B cell (primary cell): Measurements from ENCODE around the gene PGPEP1. TPM values are rescaled to one million over a fixed set of nuclear protein-coding genes. Genes with fewer than 3 reads are reported as not detected.

ENCODE experiments used
- ATAC-seq: fragments of 200-7000 bp; cut with Tn5 transposase; one replicate; pipeline ENCODE4 v1.10.0; 2021; ENCODE audit warnings: low read depth, mild to moderate bottlenecking, moderate number of reproducible peaks, moderate library complexity
- CTCF ChIA-PET: fragments of 350-600 bp; sonication (Branson Sonifier 250); formaldehyde crosslinking; loops from one replicate; lab custom pipeline; 2021; ENCODE audit warnings: antibody characterized with exemption, inconsistent platforms; lab: Charles Lee
- POLR2A ChIA-PET: fragments of 350-600 bp; sonication (Branson Sonifier 250); formaldehyde crosslinking; loops from one replicate; lab custom pipeline; 2021; ENCODE audit warnings: antibody characterized with exemption; lab: Charles Lee
- DNase-seq: peaks from one replicate; pipeline ENCODE4 v3.0.0; 2013
- H2AFZ ChIP-seq: 2 replicates; pipeline ENCODE4 v1.6.1; 2012; ENCODE audit warnings: mild to moderate bottlenecking, low read depth, low read length; ENCODE audit not compliant: insufficient read depth, poor library complexity, severe bottlenecking
- H3K27ac ChIP-seq, 2 donors: 1 replicate in 1 of 2; 2 replicates in 1 of 2; pipeline ENCODE4 v1.5.1; 2012 to 2013; ENCODE audit warnings: low read length in 2 of 2, mild to moderate bottlenecking in 2 of 2, moderate library complexity in 1 of 2
- H3K27me3 ChIP-seq, 4 experiments: fragments of 200-600 bp in 1 of 4; sonication (generic) in 1 of 4; replicated peaks in 1 of 4; 1 replicate in 2 of 4; 2 replicates in 2 of 4; pipeline versions ENCODE4 v1.6.1 to v1.7.0; 2013 to 2016; ENCODE audit warnings: low read length in 3 of 4, mild to moderate bottlenecking in 2 of 4, mixed read lengths in 1 of 4, moderate library complexity in 1 of 4; ENCODE audit not compliant: insufficient read depth in 4 of 4, control insufficient read depth in 3 of 4; ENCODE audit errors: control extremely low read depth in 1 of 4
- H3K36me3 ChIP-seq, 2 experiments: replicated peaks in 1 of 2; 1 replicate in 1 of 2; 2 replicates in 1 of 2; pipeline versions ENCODE4 v1.6.1 to v1.7.1; 2013; ENCODE audit warnings: low read length in 1 of 2; ENCODE audit not compliant: insufficient read depth in 2 of 2, control insufficient read depth in 1 of 2; ENCODE audit errors: control extremely low read depth in 1 of 2, extremely low read depth in 1 of 2
- H3K4me1 ChIP-seq, 2 donors: fragments of 200-600 bp in 1 of 2; sonication (generic) in 1 of 2; 1 replicate in 1 of 2; 2 replicates in 1 of 2; pipeline versions ENCODE4 v1.5.1 to v1.6.1; 2013 to 2017; ENCODE audit warnings: low read length in 2 of 2; ENCODE audit not compliant: control insufficient read depth in 2 of 2, insufficient read depth in 2 of 2
- H3K4me2 ChIP-seq: replicated peaks from 2 replicates; pipeline ENCODE3; 2012; ENCODE audit warnings: mild to moderate bottlenecking, low read depth, low read length; ENCODE audit not compliant: poor library complexity, severe bottlenecking
- H3K4me3 ChIP-seq, 5 experiments: fragments of 200-600 bp in 1 of 5; sonication (generic) in 1 of 5; 1 replicate in 3 of 5; 2 replicates in 2 of 5; pipeline versions ENCODE4 v1.5.1 to v1.7.0; 2011 to 2016; ENCODE audit warnings: low read length in 4 of 5, mild to moderate bottlenecking in 4 of 5, low read depth in 2 of 5, control low read depth in 1 of 5, moderate library complexity in 1 of 5; ENCODE audit not compliant: insufficient read depth in 1 of 5; ENCODE audit errors: control extremely low read depth in 1 of 5, extremely low read depth in 1 of 5
- H3K79me2 ChIP-seq: fragments of 200-600 bp; sonication (generic); one replicate; pipeline ENCODE4 v1.6.0; 2016; ENCODE audit warnings: low read length; ENCODE audit not compliant: control insufficient read depth, insufficient read depth
- H3K9ac ChIP-seq: fragments of 200-600 bp; sonication (generic); 2 replicates; pipeline ENCODE4 v1.6.1; 2017; ENCODE audit warnings: mild to moderate bottlenecking, low read length, moderate library complexity
- H3K9me3 ChIP-seq, 3 donors: one replicate each; pipeline versions ENCODE4 v1.6.1 to v1.7.1; 2013; ENCODE audit warnings: low read length in 2 of 3; ENCODE audit not compliant: control insufficient read depth in 2 of 3, insufficient read depth in 1 of 3; ENCODE audit errors: control extremely low read depth in 1 of 3
- H4K20me1 ChIP-seq: 2 replicates; pipeline ENCODE4 v1.6.0; 2012; ENCODE audit warnings: mild to moderate bottlenecking, low read length; ENCODE audit not compliant: insufficient read depth, control insufficient read depth, poor library complexity, severe bottlenecking
- H3K27ac Mint-ChIP-seq: one replicate; pipeline ENCODE4 v1.8.0; 2021; ENCODE audit warnings: mixed read lengths
- H3K27me3 Mint-ChIP-seq: one replicate; pipeline ENCODE4 v1.8.0; 2021; ENCODE audit warnings: mixed read lengths
- H3K4me1 Mint-ChIP-seq: one replicate; pipeline ENCODE4 v1.8.0; 2021; ENCODE audit warnings: mixed read lengths
- H3K4me3 Mint-ChIP-seq: one replicate; pipeline ENCODE4 v1.8.0; 2021; ENCODE audit warnings: mixed read lengths
- H3K9me3 Mint-ChIP-seq: one replicate; pipeline ENCODE4 v1.8.0; 2022; ENCODE audit warnings: mixed read lengths; ENCODE audit not compliant: insufficient read depth
- EZH2 ChIP-seq: IDR thresholded peaks from 2 replicates; pipeline ENCODE4 v1.6.1; 2012; ENCODE audit warnings: borderline replicate concordance, low read depth, mild to moderate bottlenecking, moderate library complexity, low read length; ENCODE audit not compliant: insufficient read depth, poor library complexity, severe bottlenecking
- WGBS: methylation state at CpG from one replicate; pipeline ENCODE4 v1.1.5; 2013; ENCODE audit warnings: missing lambda C conversion rate; ENCODE audit not compliant: insufficient coverage; 5-methylcytosine and 5-hydroxymethylcytosine counted together
- intact Hi-C: fragments of 100-400 bp; cut with micrococcal nuclease; formaldehyde crosslinking; loops from one replicate; pipeline ENCODE4 v1.10.0; 2022
- polyA plus RNA-seq: library from polyadenylated mRNA; depleted of rRNA; stranded (reverse); fragments of >200 nt; gene quantifications from 2 replicates; pipeline ENCODE4 v1.2.3, GENCODE V29; 2012
- total RNA-seq, 2 donors: library from RNA; stranded (reverse); fragments of 120-200 nt in 1 of 2; gene quantifications; 1 replicate in 1 of 2; 2 replicates in 1 of 2; pipeline versions ENCODE4 v1.2.3 to v1.2.4, GENCODE V29; 2013 to 2022
- TF ChIP-seq, protein P1 (sequence below): fragments of 200-600 bp; IDR thresholded peaks from one replicate; pipeline ENCODE4 v1.8.0; 2022; ENCODE audit warnings: antibody characterized with exemption, mild to moderate bottlenecking

PGPEP1 gene
- total and polyA plus RNA-seq, 2 donors (not counting 1 experiment from before 2014, with no cell fraction given): 17.6 to 20.9 TPM

DNA sequence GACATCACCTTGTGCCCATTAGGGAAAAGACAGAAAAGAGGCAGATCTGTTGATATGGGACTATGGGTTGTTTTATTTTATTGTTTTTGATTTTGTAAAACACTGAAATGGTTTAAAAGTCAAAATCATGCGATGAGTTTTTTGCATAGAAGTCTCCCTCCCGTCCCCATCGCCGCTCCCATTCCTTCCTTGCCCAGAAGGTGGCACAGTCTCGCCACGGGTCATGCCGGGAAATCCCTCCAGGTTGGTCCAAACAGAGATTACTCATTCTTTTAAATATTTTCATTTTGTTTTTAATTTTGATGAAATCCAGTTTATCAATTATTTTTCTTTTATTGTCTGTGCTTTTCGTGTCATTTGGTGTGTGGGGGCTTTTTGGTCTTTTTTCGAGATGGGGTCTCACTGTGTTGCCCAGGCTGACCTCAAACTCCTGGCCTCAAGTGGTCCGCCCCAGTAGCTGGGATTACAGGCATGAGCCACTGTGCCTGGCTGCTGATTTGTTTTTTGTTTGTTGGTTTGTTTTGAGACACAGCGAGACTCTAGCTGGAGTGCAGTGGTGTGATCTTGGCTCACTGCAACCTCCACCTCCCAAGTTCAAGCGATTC is 9.2 kb downstream of the PGPEP1 start:
- H3K4me3 ChIP-seq: no peak overlapping the region
- no peaks in the 10 kb centered on the region for H3K27me3 ChIP-seq
- Mint-ChIP-seq H3K27ac (no peak overlapping the region), H3K9me3 (no peaks in the 10 kb centered on the region), H3K4me1 (no peaks in the 10 kb centered on the region), H3K27me3 (no peaks in the 10 kb centered on the region), H3K4me3 (no peak overlapping the region)
- TF ChIP-seq EZH2: no peak
- TF ChIP-seq, protein P1, sequence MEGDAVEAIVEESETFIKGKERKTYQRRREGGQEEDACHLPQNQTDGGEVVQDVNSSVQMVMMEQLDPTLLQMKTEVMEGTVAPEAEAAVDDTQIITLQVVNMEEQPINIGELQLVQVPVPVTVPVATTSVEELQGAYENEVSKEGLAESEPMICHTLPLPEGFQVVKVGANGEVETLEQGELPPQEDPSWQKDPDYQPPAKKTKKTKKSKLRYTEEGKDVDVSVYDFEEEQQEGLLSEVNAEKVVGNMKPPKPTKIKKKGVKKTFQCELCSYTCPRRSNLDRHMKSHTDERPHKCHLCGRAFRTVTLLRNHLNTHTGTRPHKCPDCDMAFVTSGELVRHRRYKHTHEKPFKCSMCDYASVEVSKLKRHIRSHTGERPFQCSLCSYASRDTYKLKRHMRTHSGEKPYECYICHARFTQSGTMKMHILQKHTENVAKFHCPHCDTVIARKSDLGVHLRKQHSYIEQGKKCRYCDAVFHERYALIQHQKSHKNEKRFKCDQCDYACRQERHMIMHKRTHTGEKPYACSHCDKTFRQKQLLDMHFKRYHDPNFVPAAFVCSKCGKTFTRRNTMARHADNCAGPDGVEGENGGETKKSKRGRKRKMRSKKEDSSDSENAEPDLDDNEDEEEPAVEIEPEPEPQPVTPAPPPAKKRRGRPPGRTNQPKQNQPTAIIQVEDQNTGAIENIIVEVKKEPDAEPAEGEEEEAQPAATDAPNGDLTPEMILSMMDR: peak; percentile 51
- H2AFZ ChIP-seq: no peak overlapping the region
- intact Hi-C loops: loop anchor here (1.0 kb wide), 1 partner anchor 61 kb away; no protein-coding TSS in a partner anchor
- H3K4me2 ChIP-seq: no peak overlapping the region
- DNase-seq (peak; percentile 40), ATAC-seq (peak; percentile 61)
- no peak overlapping the region for H3K9ac ChIP-seq
- POLR2A ChIA-PET: no interaction called here
- H3K27ac ChIP-seq: no peak overlapping the region
- no peaks in the 10 kb centered on the region for H3K4me1 ChIP-seq
- H3K36me3 ChIP-seq: no peaks in the 10 kb centered on the region
- no peaks in the 10 kb centered on the region for H3K79me2 ChIP-seq
- peaks cover 7% of the 10 kb centered on the region for H4K20me1 ChIP-seq
- no peaks in the 10 kb centered on the region for H3K9me3 ChIP-seq
- 45% methylated on average over 6 of the region's 12 CpGs for whole genome bisulfite sequencing
- CTCF ChIA-PET: interaction anchor here (0.6 to 4.0 kb wide), 11 partner anchors 10 to 170 kb away, joined by 3 to 49 read pairs (median 5); partner anchors contain the start of gene SSBP4

DNA sequence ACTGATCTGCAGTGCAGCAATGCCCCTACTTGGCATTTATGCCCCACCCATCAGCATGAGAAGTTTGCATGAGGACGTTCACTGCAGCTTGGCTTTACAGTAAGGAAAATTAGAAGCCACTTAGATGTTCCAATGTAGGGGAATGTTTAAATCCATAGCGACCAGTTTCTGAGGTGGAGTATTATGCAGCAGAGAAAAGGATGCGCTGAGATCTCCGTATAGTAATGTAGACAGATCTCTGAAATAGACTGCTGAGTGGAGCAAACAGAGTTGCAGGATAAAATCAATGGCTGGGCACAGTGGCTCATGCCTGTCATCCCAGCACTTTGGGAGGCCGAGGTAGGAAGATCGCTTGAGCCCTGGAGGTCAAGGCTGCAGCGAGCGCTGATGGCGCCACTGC is 10.1 kb downstream of the PGPEP1 start:
- Histone ChIP-seq H4K20me1 (peaks cover 7% of the 10 kb centered on the region), H3K4me2 (no peak overlapping the region), H3K27ac (no peak overlapping the region), H3K36me3 (no peaks in the 10 kb centered on the region), H3K79me2 (no peaks in the 10 kb centered on the region), H3K27me3 (no peaks in the 10 kb centered on the region), H3K4me3 (no peak overlapping the region), H2AFZ (no peak overlapping the region), H3K4me1 (no peaks in the 10 kb centered on the region), H3K9ac (no peak overlapping the region), H3K9me3 (no peaks in the 10 kb centered on the region)
- Mint-ChIP-seq H3K27ac (no peak overlapping the region), H3K4me1 (no peaks in the 10 kb centered on the region), H3K4me3 (no peak overlapping the region), H3K27me3 (no peaks in the 10 kb centered on the region), H3K9me3 (no peaks in the 10 kb centered on the region)
- TF ChIP-seq EZH2: no peak
- TF ChIP-seq, protein P1: no peak
- no peak for ATAC-seq
- no peak for DNase-seq
- intact Hi-C loops: no loop called here
- WGBS: 87% methylated on average over 9 of the region's 9 CpGs
- ChIA-PET POLR2A (no interaction called here), CTCF (interaction anchor here (1.0 to 4.0 kb wide), 7 partner anchors 11 to 169 kb away, joined by 3 to 49 read pairs (median 6); no protein-coding TSS in a partner anchor)
